ENCODE results near the gene GALNT11.

DNA sequence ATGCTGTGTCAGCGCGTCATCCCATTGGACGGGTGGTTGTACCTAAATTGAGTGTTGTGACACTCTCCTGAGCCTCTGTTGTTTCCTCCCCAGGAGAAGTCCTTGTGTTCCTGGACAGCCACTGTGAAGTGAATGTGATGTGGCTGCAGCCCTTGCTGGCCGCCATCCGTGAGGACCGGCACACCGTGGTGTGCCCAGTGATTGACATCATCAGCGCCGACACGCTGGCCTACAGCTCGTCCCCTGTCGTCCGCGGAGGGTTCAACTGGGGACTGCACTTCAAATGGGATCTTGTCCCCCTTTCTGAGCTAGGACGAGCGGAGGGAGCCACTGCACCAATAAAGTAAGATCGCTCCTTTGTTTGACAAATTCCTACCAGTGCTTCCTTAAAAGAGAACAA is 82.5 kb downstream of the GALNT11 start:
- TF ChIP-seq, protein P1, sequence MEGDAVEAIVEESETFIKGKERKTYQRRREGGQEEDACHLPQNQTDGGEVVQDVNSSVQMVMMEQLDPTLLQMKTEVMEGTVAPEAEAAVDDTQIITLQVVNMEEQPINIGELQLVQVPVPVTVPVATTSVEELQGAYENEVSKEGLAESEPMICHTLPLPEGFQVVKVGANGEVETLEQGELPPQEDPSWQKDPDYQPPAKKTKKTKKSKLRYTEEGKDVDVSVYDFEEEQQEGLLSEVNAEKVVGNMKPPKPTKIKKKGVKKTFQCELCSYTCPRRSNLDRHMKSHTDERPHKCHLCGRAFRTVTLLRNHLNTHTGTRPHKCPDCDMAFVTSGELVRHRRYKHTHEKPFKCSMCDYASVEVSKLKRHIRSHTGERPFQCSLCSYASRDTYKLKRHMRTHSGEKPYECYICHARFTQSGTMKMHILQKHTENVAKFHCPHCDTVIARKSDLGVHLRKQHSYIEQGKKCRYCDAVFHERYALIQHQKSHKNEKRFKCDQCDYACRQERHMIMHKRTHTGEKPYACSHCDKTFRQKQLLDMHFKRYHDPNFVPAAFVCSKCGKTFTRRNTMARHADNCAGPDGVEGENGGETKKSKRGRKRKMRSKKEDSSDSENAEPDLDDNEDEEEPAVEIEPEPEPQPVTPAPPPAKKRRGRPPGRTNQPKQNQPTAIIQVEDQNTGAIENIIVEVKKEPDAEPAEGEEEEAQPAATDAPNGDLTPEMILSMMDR (IDR thresholded peaks at IDR 0.05; ENCODE audit: borderline replicate concordance, extremely low read depth, low read length, poor library complexity, severe bottlenecking): no peak
- no peak for TF ChIP-seq EZH2 (IDR thresholded peaks at IDR 0.05; ENCODE audit: borderline replicate concordance, low read depth, low read length, severe bottlenecking)

All from DND-41 (cell line).